Left renal cortex interstitium (tissue), 4 donors: ENCODE measurements around the gene ADRB2. TPM values are rescaled to one million over a fixed set of nuclear protein-coding genes. Genes with fewer than 3 reads are reported as not detected.

Experiments used
- DNase-seq, 4 donors: peaks; one replicate each; pipeline ENCODE4 v3.0.0-alpha.2; 2013; ENCODE audit warnings: low read depth in 4 of 4, low spot score in 2 of 4, missing footprints in 1 of 4
- polyA plus RNA-seq, 4 donors: library from polyadenylated mRNA; unstranded; fragments of 120-200 nt; gene quantifications; one replicate each; pipeline ENCODE4 v1.2.1, GENCODE V29; 2013; ENCODE audit not compliant: insufficient read length in 4 of 4

Gene ADRB2
- polyA plus RNA-seq, 4 donors = 0.09 to 0.37 (median 0.32) TPM

GRCh38 chr5:148829734-148830133, 3.3 kb downstream of the ADRB2 start:
- DNase-seq = no peak

GRCh38 chr5:148830211-148830610, 3.8 kb downstream of the ADRB2 start:
- DNase-seq = no peak

DNA sequence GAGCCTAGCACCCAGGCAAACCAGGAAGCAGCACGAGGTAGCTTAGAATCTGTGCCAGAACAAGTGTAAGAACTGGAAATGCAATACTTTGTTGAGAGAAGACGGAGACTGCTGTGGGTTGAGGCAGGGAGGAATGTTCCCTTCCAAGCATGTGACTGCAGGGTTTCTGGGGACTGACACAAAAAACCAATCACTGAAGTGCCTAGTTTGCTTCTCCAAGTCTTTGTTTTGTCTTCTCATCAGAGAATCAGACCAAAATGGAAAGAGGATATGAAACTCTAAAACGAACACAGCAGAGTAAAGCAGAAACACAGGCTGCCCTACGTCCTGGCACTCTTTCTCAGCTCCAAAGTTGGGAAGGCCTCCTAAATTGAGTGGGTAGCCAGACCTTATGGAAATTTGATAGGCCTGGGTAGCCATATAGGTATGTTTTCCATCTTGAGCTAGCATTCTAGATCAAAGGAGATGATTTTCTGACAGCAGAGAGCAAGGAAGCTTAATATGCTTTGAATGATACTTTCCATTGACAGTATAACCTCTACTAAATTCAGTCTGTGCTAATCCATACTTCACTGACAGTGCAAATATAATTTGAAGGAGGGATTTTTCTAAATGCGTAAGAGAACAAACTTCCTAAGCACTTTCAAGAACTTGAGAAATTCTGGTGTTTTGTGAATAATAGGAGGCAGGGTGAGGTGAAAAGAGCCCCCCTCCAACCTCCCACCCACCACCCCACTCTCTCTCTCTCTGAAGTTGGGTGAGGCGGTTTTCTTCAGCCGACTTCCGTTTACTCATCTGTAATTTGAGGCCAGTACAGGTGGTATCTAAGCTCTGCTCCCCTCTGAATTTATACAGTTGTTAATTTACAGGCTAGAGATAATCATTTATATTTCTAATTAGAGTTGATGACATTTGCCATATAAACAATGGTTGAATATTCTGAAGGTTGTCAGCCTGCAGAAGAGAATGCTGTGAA, 5.5 kb downstream of the ADRB2 start:
- no peak for DNase-seq

DNA sequence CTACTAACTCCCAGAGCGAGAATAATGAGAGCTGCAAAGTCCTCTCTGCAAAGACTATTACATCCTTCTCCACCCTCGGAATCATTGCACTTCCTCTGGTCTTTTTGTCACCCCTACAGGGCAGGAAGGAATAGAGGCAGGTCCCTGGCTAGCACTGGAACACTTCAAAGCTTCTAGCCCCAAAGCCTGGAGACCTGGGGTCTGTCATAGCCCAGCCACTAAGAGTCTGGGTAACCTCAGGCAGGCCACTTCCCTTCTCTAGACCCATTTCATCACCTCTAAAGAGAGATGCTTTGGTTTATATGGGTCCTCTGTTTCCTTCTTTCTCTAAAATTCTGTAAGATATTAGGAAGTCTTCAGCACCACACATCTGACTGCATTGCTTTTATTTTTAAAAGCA, 6.7 kb downstream of the ADRB2 start:
- no peak for DNase-seq

DNA sequence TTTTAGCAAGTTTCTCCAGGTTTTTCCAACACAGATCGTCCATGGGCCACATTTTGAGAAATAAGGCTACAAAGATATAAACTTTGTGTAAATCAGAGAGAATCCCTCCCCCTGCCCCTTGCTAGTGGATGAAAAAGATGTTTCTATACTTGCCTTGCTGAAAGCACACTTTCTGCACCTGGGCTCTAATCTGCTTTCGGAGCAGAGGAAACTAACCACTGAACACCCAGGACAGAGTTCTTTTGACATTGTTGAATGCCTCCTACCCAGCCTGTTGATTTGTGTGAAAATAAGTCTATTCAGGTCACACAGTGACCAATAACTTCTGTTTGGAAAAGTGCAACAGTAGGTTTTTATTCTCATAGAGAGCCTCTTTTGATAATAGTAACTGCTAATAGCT, 7.5 kb downstream of the ADRB2 start:
- no peak for DNase-seq

GRCh38 chr5:148834689-148835088, 8.3 kb downstream of the ADRB2 start:
- DNase-seq = no peak

GRCh38 chr5:148836272-148837250, 10.2 kb downstream of the ADRB2 start:
- DNase-seq = no peak

- DNase-seq = no peak
Measured at GRCh38 chr5:148837383-148837782, 11.0 kb downstream of the ADRB2 start.

GRCh38 chr5:148838357-148838756, 11.9 kb downstream of the ADRB2 start:
- DNase-seq = no peak

DNA sequence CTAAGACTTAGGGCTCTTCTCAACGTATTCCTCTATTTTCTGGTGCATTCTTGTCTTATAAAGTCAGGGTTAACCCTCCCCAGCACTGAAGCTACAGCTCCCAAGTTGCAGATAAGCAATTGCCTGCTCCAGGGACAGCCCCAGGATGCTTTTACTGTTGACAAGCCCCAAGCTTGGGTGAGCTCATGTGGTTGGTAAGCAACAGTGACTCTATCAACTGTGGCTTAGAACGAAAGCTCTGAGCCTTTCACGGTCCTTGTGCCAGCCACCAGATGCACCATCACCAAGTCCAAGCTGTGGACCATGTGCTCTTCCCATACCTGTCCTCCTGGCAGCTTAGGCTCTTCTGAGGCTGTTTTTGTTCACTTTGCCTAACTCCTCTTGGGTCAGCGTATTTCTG, 13.5 kb downstream of the ADRB2 start:
- DNase-seq = no peak

GRCh38 chr5:148840531-148840930, 14.1 kb downstream of the ADRB2 start:
- no peak for DNase-seq

- no peak for DNase-seq
Measured at GRCh38 chr5:148841519-148841918, 15.1 kb downstream of the ADRB2 start.

- no peak for DNase-seq
Measured at GRCh38 chr5:148842161-148842560, 15.8 kb downstream of the ADRB2 start.

GRCh38 chr5:148843510-148844318, 17.3 kb downstream of the ADRB2 start:
- DNase-seq = no peak

- DNase-seq = no peak
Measured at GRCh38 chr5:148844433-148845280, 18.2 kb downstream of the ADRB2 start.

GRCh38 chr5:148846930-148847329, 20.5 kb downstream of the ADRB2 start:
- DNase-seq = no peak

DNA sequence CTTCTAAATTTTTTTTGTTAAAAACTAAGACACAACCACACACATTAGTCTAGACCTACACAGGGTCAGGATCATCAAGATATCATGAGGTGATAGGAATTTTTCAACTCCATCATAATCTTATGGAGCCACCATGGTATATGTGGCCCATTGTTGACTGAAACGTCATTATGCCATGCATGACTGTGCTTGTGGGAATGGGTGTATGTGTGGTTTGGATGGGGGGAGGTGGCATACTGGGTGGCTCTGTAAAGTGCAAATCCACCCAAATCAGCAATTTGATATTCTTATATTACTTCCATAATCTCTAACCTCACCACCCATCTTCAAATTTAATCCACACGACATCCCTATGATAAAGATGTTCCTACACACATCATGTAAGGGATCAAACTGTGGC, 21.0 kb downstream of the ADRB2 start:
- DNase-seq = no peak

DNA sequence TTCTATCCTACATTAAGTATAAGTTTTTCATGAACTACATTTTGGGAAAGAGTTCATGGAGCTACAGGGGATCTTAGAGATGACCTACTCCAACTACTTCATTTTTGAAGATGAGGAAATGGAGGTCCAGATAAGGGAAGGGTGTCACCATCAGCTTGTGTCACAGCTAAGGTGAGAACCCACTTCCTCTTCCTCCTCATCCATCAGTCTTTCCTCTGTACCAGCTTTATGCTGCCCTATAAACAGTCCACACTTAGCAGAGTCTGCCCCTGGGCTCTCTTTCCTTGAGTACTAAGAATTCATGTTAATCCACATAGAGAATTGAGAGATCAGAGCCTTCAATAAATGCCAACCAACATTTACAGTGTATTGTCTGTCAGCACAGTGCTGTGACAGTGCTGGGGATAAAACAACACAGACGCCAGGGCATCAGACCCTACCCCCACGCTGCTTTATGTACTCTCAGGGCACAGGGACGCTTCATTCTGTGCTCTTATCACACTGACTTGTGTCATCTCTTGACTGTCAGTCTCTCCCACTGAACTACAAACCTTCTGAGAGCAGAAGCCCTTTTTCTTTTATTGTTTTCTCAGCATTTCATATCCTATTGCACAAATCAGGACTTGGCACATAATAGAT, 22.1 kb downstream of the ADRB2 start:
- no peak for DNase-seq

GRCh38 chr5:148849461-148849860, 23.1 kb downstream of the ADRB2 start:
- DNase-seq = no peak
